ENCODE data around the gene PLCXD1. TPM values are rescaled to one million over a fixed set of nuclear protein-coding genes. Genes with fewer than 3 reads are reported as not detected.

Gene PLCXD1
- total and polyA plus RNA-seq, 9 of the 15 experiments (the other 6 are each of a cell fraction or from before 2014, with no cell fraction given), result 6.0 to 60.2 (median 39.5) TPM

GRCh38 chrX:318068-318738 lies 37.0 kb downstream of the PLCXD1 start (continued):
- TF ChIP-seq SMAD4 (CRISPR knock-in tag; conservative IDR thresholded peaks at IDR 0.05) (0 out of 2 replicates have a peak, but pooled peaks have one; percentile 34), GATAD2B (IDR thresholded peaks at IDR 0.05; ENCODE audit: borderline replicate concordance) (0 out of 2 replicates have a peak, but pooled peaks have one; percentile 26), COPS2 (conservative IDR thresholded peaks at IDR 0.05) (no peak), ATF7 (IDR thresholded peaks at IDR 0.05) (0 out of 2 replicates have a peak, but pooled peaks have one; percentile 24), MTA1 (IDR thresholded peaks at IDR 0.05; ENCODE audit: borderline replicate concordance) (no peak), ZNF589 (CRISPR knock-in tag; IDR thresholded peaks at IDR 0.05; ENCODE audit: low read depth) (0 out of 2 replicates have a peak, but pooled peaks have one; percentile 33), MAFG (tag; conservative IDR thresholded peaks at IDR 0.05) (no peak), NFYB (IDR thresholded peaks at IDR 0.05; ENCODE audit: extremely low read depth, insufficient read length) (peak; percentile 45), ZNF274 (IDR thresholded peaks at IDR 0.05; ENCODE audit: borderline replicate concordance, low read depth, low read length) (no peak), ZNF644 (tag; IDR thresholded peaks at IDR 0.05; ENCODE audit: low read depth) (no peak), TBL1XR1 (IDR thresholded peaks at IDR 0.05; ENCODE audit: low read length in 2 of 2) (no peak), TEAD4 (IDR thresholded peaks at IDR 0.05; ENCODE audit: low read length) (no peak), TEAD4 (CRISPR knock-in tag; IDR thresholded peaks at IDR 0.05; ENCODE audit: borderline replicate concordance) (no peak), NFE2 (IDR thresholded peaks at IDR 0.05; ENCODE audit: low read depth) (no peak), RBM34 (IDR thresholded peaks at IDR 0.05; ENCODE audit: borderline replicate concordance, insufficient read depth, low read length) (no peak), ESRRB (CRISPR knock-in tag; IDR thresholded peaks at IDR 0.05; ENCODE audit: borderline replicate concordance) (no peak), FOS (IDR thresholded peaks at IDR 0.05; ENCODE audit: extremely low read depth, insufficient read length) (peak; percentile 89), NRF1 (conservative IDR thresholded peaks at IDR 0.05 in 1 of 2, IDR thresholded peaks at IDR 0.05 in 1 of 2) (peak; percentile 69 to 74), ASH1L (IDR thresholded peaks at IDR 0.05; ENCODE audit: borderline replicate concordance, low read depth, partially characterized antibody) (peak; percentile 88), HIVEP1 (CRISPR knock-in tag; IDR thresholded peaks at IDR 0.05) (no peak)
- TF ChIP-seq, protein P1, sequence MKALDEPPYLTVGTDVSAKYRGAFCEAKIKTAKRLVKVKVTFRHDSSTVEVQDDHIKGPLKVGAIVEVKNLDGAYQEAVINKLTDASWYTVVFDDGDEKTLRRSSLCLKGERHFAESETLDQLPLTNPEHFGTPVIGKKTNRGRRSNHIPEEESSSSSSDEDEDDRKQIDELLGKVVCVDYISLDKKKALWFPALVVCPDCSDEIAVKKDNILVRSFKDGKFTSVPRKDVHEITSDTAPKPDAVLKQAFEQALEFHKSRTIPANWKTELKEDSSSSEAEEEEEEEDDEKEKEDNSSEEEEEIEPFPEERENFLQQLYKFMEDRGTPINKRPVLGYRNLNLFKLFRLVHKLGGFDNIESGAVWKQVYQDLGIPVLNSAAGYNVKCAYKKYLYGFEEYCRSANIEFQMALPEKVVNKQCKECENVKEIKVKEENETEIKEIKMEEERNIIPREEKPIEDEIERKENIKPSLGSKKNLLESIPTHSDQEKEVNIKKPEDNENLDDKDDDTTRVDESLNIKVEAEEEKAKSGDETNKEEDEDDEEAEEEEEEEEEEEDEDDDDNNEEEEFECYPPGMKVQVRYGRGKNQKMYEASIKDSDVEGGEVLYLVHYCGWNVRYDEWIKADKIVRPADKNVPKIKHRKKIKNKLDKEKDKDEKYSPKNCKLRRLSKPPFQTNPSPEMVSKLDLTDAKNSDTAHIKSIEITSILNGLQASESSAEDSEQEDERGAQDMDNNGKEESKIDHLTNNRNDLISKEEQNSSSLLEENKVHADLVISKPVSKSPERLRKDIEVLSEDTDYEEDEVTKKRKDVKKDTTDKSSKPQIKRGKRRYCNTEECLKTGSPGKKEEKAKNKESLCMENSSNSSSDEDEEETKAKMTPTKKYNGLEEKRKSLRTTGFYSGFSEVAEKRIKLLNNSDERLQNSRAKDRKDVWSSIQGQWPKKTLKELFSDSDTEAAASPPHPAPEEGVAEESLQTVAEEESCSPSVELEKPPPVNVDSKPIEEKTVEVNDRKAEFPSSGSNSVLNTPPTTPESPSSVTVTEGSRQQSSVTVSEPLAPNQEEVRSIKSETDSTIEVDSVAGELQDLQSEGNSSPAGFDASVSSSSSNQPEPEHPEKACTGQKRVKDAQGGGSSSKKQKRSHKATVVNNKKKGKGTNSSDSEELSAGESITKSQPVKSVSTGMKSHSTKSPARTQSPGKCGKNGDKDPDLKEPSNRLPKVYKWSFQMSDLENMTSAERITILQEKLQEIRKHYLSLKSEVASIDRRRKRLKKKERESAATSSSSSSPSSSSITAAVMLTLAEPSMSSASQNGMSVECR (CRISPR knock-in tag; IDR thresholded peaks at IDR 0.05), result no peak
- TF ChIP-seq, protein P2, sequence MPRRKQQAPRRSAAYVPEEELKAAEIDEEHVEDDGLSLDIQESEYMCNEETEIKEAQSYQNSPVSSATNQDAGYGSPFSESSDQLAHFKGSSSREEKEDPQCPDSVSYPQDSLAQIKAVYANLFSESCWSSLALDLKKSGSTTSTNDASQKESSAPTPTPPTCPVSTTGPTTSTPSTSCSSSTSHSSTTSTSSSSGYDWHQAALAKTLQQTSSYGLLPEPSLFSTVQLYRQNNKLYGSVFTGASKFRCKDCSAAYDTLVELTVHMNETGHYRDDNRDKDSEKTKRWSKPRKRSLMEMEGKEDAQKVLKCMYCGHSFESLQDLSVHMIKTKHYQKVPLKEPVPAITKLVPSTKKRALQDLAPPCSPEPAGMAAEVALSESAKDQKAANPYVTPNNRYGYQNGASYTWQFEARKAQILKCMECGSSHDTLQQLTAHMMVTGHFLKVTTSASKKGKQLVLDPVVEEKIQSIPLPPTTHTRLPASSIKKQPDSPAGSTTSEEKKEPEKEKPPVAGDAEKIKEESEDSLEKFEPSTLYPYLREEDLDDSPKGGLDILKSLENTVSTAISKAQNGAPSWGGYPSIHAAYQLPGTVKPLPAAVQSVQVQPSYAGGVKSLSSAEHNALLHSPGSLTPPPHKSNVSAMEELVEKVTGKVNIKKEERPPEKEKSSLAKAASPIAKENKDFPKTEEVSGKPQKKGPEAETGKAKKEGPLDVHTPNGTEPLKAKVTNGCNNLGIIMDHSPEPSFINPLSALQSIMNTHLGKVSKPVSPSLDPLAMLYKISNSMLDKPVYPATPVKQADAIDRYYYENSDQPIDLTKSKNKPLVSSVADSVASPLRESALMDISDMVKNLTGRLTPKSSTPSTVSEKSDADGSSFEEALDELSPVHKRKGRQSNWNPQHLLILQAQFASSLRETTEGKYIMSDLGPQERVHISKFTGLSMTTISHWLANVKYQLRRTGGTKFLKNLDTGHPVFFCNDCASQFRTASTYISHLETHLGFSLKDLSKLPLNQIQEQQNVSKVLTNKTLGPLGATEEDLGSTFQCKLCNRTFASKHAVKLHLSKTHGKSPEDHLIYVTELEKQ (CRISPR knock-in tag; IDR thresholded peaks at IDR 0.05), result no peak
